ENCODE data around the gene PHACTR1.

The PHACTR1 gene

DNA sequence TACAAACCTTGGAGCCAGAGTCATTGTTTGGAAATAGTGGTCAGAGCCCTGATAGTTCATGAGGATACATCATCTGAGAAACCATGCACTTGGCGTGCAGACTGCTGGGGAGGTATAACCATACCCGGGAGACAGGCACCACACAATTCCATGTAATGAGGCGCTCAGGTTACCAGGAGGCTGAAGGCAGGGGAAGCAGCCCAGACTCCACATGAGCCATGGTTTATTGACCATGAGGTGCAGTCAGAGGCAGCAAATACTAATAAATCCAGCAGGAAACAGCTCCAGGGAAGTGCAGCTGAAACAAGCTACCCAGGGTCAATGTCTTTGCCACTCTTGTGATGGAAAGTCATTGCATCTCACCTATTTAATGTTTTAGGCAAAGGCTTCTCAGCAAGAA lies 455.7 kb downstream of the PHACTR1 start:
- no peak for DNase-seq

DNA sequence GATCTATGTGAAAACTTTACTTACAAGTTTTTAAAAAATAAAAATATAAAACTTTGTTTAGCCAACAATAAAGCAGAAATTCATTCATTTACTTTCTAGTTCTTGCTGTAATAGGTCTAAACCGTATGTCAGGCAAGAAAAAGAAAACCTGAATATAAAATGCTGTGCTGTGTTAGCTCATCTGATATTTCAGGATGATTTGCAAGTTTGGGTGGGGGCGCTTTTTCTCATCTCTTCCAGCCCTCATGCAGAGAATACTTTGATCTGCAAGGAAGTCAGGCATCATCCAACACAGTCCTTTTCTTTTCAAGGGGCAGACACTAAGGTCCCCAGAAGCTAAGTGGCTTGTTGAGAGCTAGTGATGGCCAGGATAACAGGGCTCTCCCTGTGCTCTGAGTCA lies 458.5 kb downstream of the PHACTR1 start:
- no peak for DNase-seq

DNA sequence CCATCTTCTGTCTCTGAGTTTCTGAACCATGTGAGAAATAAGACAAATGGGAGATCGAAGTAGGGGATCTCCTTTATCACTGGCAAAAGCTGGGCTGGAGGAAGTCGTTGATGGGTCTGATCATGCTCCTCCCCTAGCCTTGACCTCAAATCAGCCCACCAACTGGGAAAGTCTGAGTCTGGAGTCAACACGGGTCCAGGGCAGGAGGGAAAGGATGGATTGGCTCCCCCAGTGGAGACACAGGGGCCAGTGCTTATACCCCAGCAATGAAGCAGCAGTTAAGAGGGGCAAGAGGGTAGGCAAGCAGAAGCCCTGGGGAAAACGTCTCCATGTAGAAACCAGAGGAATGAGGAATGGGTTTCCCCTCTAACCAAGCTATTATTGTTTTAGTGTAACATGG lies 459.2 kb downstream of the PHACTR1 start:
- DNase-seq = no peak

DNA sequence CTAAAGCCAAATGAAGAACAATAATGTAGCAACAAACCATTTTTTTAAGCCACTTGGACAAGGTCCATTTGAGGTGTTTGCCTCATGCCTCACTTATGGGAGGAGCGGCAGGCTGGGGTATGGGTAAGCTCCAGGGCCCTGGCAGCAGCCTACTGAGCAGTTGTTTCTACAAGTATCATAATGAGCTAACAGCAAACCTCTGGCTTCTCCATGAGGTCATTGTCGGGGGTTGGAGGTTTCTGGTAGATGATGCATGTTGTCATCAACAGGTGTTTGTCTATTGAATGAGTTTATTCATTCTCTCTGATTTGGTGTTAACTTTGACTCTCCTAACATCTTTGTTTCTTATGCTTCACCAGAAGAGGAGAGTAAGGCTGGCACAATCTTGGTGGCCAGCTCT lies 461.1 kb downstream of the PHACTR1 start:
- no peak for DNase-seq

DNA sequence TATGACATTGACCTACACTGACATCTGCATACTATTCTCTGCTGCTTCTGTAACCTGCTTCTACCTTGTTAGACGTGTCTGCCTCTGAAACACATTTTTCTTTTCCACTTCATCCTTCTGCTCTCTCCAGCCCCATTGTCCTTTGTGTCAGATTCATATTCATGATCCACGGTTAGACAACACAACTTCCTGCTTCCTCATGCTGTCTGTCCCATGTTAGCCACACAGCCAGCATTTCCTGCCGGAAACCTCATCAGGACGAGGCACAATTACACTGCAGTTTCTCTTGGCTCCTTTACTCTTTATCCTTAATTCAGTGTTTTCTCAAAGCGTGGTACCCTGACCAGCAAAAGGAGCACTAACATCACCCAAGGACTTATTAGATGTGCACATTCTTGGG lies 461.5 kb downstream of the PHACTR1 start:
- no peak for DNase-seq

DNA sequence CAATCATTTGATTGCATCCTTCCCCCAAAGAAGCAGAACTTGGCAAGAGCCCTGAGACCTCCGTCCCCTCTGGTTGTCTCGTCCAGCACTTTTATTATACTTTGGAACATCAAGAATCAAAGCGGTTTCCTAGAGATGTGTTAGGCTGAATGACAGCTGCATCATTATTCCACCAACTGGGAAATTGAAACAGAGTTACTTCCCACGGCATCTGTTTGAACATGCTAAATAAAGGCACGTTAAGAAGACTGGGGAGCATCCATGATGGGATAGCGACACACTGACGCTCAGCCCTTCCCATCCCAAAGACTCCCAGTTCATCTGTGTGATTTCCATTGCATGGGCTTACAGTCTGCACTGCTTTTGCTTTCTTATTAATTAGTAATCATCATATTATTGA lies 464.0 kb downstream of the PHACTR1 start:
- DNase-seq = no peak

DNA sequence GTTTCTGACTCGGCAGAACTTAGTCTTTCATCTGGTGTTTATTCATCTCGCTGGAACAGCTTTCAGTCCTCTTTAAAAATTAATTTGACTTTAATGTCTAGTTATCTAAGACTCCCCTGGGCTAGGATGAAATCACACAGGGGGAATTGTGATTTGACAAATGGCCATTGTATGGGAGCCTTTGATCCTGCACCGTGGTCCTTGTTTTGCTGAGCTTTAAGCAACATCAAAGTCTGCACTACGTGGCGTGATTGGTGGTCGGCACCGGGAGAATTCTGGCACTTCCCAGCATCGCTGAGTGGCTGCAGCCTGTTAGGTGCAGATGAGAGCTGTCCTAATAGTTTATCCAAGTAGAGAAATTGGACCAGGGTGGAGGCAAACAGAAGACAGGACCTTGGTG lies 464.8 kb downstream of the PHACTR1 start:
- no peak for DNase-seq

DNA sequence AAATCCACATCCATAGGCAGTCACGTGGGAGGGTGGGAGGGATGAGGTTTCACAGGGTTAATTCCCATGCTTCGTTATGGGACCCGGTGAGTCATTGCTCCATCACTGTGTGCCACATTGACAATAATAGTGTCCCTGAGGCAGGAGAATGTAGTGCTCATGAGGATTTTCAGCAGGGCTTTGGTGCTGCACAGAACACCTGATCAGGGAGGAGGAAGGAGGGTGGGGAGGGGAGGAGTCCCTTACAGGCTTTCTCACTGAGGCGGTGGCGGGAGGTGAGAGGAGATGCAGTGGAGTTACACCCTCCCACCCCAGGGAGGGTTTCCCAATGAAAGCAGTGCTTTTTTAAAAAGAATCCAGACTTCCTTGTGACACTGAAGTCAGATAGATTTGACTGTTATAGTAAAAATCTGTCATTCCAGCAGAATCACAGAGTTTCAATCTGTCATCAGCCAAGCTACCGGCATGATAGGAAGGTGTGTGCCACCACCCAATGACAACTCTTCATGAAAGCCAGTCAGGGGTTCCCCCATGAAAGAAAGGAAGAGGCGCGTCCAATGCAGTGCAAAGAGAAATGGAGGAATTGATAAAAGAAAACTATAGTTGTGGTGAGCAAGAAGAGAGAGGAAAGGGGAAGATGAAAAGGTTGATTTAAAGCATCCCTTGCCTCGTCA lies 467.0 kb downstream of the PHACTR1 start:
- DNase-seq = no peak

DNA sequence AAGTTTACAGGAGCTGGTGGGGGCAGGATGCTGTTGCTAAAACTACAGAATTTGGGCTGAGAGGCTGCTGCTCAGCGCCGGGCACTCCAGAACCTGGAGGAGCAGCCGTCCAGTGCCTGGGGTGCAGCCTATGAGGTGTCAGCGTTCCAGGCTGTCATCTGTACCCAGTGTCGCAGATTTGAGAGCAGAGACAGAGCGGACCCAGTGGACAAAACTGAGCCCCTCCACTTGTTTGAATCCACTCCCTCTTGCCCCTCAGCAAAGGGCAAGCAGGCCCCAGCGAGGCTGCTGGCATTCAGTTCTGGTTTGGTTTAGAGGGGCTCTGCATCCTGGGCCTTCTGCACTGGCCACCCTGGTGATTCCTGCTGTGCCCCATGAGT lies 467.5 kb downstream of the PHACTR1 start:
- no peak for DNase-seq

DNA sequence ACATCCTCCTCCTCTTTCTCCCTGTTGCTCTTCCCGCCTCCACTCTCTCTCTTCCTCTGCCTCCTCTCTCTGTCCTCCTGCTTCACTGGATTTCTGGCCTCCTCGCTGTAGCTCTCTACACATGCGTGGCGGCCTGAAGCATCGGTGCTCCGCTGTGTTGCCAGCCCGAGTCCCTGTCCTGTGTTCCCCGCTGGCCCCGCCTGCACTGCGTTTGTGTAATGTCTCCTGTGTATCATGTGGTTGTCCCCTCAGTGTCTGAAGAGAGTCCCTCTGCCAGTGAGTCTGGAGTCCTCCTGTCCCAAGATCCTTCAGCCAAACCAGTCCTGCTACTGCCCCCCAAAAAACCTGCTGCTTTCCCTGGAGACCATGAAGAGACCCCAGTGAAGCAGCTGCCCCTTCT lies 468.0 kb downstream of the PHACTR1 start:
- no peak for DNase-seq

DNA sequence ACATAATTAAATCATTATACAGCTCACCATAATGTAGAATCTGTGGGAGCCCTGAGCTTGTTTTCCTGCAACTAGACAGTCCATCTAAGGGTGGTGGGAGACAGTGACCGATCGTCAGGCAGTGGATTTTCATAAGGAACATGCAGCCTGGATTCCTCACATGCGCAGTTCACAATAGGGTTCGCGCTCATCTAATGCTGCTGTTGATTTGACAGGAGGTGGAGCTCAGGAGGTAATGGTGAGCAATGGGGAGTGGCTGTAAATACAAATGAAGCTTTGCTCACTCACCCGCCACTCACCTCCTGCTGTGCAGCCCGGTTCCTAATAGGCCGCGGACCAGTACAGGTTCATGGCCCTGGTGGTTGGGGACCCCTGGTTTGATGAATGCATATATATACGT lies 470.3 kb downstream of the PHACTR1 start:
- DNase-seq = no peak

DNA sequence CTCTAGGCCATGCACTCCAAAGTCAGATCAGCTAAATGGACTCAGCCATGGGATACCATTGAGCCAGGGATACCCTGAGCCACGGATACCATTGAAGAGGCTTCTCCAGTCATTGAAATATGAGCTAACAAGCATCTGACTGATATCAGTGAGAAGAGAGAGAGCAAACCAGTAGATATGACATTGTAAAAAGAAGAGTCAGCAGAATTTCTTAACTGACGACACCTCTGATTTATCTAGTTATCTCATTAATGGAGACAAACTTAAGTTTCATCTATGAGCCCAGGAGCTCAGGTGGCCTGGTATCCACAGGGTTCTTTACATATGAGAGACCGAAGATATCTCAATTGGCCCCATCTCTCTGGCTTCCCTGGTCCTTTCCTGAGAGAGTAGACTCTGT lies 471.1 kb downstream of the PHACTR1 start:
- DNase-seq = no peak

DNA sequence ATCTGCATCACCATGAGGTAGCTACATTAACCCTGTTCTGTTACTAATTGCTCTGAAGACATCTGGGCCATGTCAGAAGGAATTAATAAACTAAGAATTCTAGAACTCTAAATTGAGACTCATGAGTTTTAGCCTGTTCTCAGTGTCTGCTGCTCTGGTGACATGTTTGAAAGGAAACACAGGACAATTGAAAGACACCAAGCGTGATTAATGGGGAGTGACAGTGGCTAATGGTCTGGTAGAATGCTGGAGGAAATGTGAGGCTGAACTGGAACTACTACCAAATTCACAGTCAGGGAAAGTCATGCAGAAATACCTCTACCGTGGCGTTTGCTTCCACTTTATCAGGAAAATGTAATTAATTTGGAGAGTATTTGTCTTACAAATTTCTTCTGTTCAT lies 471.7 kb downstream of the PHACTR1 start:
- no peak for DNase-seq

DNA sequence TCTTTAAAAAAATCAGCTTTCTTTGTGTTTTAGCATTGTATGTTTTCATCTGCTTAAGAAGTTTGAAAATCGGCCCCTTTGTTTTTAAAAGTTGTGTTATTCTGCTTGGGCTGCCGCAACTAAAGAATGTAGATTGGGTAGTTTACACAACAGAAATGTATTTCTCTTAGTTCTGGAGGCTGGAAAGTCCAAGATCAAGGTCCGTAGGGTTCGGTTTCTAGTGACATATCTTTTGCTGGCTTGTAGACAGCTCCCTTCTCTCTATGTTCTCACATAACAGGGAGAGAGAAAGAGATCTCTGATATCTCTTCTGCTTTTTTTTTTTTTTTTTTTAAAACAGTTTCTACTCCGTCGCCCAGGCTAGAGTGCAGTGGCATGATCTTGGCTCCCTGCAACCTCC lies 473.1 kb downstream of the PHACTR1 start:
- DNase-seq = no peak

DNA sequence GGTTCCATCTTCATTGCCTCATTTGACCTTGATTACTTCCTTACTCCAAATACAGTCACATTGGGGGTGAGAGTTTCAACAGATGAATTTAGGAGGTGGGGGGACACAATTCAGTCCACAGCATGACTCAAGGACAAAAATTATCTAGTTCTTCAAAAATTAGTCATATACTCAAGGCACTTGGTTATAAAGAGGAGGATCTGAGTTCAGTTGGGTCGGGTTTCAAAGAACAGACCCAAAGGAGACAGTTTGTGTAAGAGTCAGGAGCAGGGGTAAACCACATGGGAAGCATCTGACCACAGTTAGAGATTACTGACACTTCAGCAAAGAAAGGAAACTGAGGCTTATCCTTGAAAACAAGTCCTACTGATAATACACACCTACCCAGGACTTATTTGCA lies 473.8 kb downstream of the PHACTR1 start:
- no peak for DNase-seq

DNA sequence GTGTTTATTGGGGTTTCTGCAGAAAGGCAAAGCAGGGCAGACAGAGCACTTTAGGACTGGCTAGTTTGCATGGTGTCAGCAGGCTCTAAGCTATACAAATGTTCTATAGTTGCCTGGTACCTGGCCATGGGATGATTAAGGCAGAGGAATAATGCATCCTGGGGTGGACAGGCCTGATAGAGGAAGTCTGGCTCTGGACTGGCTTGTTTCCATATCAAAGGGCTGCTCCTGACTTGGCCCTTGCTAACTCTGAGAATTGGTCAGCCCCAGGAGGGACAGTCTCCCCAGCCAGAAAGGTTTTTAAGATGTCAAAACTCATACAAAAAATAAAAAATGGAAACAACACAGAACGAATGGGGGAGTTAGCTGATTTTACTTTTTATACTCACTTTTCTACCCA lies 474.9 kb downstream of the PHACTR1 start:
- no peak for DNase-seq

DNA sequence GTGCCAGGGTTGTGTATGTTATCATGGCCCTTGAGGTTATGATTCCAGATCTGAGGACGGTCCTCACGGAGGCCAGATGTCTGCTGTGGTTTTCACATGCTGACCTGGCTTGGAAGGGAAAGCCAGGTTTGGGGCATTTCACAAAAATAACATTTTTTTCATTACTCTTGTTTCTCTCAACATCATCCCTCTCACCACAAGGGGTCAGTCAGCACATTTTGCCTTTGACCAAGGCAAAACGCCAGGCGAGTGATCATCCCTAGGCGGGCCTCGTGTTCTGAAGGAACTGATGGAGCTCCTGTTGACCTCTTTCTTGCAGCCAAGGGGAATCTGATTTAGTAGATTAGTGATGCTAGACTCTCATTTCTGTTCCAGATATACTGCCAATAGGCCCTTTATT lies 478.3 kb downstream of the PHACTR1 start:
- DNase-seq = no peak

DNA sequence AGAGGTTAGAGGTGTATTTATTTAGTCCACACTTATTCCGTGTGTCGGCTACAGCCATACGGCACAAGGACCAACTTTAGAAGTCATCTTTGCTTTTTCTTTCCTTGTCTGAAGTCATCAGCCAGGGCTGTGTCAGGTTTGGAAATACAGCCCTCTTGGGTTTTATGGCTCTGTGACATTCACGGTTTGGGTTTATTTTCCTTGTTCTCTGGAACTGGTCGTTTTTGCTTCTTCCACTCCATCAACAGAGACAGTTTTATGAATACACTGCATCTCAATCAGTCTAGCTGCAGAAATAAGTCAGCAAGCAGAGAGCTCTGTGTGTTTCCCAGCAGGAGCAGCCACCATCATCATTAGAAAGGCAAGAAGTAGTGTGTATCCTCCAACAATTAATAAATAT lies 479.2 kb downstream of the PHACTR1 start:
- DNase-seq = no peak

DNA sequence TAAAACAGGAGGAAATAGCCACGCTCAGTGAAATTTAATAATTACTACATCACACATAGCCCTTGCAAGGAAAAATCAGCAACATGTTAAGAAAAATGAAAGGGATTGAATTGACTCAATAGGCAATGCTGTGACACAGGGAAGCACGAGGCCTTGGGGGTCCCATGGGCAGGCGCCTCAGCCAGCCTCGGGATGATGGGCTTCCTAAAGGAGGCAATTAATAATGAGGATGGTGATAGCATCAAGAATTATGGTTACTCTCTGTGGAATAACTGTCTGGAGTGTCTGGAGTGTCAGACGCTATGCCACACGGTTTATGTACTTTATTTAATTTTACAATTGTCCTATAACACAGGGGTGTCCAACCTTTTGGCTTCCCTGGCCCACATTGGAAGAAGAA lies 481.6 kb downstream of the PHACTR1 start:
- no peak for DNase-seq

DNA sequence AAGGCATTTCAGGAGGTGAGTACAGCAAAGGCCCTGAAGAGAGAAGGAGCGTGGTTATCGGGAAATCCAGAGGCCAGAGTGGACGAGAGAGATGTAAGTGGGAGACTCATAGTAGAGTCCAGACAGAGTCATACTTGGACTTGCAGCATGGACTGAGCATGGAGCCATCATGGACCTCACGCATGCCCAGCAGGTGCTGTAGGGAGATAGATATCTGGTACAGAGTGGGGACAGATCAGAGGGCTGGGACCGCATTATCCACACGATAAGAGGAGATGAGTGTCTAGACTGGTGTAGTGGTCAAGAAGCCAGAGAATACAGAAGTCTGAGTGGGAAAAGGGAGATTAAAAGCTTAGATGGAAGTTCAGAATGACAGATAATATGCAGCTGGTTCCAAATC lies 484.8 kb downstream of the PHACTR1 start:
- DNase-seq = no peak

DNA sequence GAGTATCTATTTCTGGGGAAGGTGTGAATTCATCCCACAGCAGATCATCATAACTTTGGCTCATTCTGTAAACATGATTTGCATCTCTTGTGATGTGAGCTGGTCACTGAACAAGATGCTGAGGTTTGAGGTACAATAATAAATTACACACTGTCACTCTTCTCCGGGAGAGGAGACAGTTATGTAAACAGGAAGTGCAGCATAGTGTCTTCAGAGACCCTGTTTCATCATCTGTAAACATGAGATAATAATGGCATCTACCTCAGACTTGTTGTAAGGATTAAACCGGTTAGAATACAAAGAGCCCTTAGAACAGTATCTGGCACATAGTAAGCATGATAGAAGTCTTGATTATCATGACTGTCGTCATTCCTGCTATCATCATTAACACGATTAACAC lies 486.6 kb downstream of the PHACTR1 start:
- DNase-seq = no peak

DNA sequence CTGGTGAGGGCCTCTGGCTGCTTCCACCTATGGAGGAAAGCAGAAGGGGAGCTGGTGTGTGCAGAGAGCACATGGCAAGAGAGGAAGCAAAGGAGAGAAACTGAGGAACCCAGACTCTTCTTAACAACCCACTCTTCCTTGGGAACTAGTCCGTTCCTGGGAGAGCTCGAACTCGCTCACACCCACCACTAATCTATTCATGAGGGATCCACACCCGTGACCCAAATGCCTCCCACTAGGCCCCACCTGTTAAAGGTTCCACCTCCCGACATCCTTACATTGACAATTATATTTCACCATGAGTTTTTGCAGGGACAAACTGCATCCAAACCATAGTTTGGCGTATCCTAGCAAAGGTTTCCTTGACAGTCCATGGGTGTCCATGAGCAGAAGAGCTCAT lies 488.5 kb downstream of the PHACTR1 start:
- no peak for DNase-seq

DNA sequence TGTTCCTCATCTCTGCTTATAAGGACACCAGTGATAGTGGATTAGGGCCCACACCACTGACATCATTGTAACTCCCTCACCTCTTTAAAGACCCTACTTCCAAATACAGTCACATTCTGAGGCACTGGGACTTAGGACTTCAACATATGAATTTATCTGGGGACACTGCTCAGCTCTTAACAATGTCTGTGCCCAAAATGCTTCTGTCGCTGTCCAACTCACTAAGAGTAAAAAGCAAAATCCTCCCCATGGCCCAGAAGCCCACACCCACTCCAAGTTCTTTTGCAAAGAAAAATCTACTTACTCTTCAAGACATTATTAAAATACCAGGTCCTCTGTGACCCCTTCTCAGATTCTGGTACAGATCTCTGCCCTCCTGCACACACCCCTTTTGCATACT lies 495.5 kb downstream of the PHACTR1 start:
- DNase-seq = no peak

DNA sequence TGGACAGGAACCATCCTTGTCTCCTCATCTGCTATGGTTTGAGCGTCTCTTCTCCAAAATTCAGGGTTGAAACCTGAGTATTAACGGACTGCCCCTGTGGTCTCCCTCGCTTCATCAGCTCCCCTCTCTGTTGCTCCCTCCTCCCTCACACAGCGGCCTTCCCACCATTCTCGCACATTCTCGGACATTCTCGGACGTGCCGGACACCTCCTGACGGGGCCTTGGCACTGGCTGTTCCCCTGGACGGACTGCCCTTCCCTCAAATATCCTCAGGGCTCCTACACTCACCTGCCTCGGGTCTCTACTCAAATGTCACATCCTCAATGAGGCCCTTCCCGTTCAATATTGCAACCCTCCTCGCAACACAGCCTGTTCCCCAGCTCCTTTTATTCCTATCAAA lies 496.0 kb downstream of the PHACTR1 start:
- DNase-seq = no peak

DNA sequence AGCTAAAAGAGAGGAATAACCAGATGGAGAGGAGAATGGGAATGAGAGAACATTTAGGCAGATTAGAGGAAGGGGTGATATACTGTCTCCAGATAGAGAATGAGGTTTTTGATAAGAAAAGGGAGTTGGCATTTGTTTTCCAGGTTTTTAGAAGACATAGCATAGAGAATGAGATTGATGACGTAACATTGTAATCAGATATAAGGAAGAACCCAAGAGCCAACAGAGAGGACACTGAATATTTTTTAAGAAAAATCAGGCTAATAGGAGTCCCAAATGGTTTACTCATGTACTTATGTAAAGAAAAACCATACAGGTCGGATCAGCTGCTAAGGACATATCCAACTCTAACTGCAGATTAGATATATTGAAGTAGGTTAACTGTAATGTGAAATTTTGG lies 498.8 kb downstream of the PHACTR1 start:
- DNase-seq = no peak

Data from activated gamma-delta T cell (primary cell).